Inflammatory macrophage treated with lipopolysaccharide for 4 hours (primary cell): ENCODE measurements around the gene PLS3.
"Not testable (repeated sequence)": the region's sequence is repeated elsewhere in the genome, so short reads cannot be mapped to it uniquely, and the experiment has no call there.

Experiments
- DNase-seq: peaks from one replicate; pipeline ENCODE4 v3.0.0-alpha.2; 2020

Gene PLS3

DNA sequence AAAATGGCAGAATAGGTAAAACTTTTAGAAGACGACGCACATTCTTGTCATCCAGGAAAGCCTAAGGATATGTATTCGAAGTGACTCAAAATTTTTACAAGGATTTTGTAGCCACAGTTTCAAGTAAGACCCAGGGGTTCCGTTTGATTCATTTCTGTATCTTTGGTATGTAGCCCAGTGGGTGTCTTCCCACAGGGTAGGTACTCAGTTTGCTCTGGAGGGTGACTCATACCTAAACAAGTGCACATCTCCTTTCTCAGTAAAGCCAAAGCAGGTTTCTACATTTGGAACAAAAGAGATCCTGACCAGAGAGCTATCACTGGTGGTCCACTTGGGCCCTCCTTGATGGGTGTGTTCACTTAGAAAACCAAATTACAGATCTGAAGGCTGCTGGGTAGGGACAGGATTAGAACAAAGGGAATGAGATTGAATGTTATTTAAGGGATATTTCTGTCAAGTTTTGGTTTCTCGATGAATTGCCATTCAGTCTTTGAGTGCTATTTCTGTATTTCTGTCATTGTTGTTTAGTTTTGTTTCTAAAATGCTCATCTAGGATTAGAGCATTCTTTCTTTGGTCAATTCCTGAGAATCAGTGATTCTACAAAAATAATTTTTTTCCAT, 56.1 kb downstream of the PLS3 start:
- no peak for DNase-seq

GRCh38 chrX:115622534-115622933, 61.6 kb downstream of the PLS3 start:
- no peak for DNase-seq

DNA sequence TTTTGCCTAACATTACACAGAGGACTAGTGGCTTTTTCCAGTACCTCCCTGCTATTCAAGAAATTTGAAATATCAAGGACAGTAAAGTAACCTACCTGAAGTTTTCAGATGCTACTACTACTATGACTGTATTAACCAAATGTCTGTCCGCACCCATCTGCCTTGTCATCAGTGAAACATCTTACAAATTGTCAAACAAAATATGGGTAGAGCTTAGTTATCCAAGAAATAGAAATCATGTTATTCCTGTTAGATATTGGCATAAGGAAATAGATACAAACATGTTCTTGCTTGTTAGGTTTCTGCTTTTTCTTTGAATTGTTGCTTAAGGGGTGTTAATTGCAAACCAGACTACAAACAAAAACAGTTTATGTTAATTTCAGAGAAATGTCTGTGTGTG, 63.9 kb downstream of the PLS3 start:
- no peak for DNase-seq

DNA sequence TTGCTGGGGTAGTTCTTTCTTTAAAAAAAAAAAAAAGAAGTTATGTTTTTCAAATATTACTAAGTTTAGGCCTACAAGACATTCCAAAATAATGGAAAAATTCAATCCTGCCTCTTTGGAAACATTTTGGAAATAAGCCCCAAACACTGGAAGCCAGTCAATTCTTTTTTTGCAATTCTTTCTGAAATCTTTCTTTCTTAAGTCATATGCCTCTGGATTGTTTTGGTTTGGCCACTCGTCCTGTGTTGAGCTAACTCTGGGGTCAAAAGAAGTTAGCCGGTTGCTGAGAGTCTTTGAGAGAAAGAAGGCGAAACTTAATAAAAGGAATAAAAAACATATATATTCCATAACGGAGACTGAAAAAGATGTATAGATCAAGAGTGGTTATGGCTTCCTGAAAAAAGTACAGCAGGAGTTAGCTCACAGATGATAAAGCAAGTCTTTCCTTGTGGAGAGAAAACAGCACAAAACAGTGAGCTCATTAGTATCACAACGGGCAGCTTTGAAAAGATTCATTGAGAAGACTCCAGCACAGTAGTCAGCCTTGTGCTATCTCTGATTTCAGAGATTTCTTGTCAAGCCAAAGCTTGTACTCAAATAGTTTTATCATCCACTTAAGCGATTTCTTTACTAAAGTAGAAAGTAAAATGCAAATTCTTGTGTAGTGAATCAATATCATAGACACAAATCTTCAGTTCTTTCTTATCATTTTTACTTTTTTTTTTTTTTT, 64.8 kb downstream of the PLS3 start:
- DNase-seq, result no peak

DNA sequence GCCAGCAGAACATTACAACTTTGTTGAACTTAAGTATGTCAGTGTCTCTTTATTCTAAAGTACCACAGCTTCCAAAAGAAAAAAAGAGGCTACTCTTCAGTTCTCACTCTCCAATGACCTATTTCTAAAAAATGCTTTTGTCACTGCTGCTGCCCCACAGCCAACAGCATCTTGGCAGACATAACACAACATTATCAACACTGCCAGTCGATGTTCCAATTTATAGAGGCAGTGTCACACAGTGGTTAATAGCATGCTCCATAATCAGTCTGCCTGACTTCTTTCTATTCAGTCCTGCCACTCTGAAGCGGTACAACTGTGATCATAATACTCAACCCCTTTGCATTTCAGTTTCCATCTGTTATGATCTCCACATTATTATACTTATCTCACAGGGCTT, 69.2 kb downstream of the PLS3 start:
- no peak for DNase-seq

- no peak for DNase-seq
Observed at GRCh38 chrX:115632455-115632854, 71.5 kb downstream of the PLS3 start.

DNA sequence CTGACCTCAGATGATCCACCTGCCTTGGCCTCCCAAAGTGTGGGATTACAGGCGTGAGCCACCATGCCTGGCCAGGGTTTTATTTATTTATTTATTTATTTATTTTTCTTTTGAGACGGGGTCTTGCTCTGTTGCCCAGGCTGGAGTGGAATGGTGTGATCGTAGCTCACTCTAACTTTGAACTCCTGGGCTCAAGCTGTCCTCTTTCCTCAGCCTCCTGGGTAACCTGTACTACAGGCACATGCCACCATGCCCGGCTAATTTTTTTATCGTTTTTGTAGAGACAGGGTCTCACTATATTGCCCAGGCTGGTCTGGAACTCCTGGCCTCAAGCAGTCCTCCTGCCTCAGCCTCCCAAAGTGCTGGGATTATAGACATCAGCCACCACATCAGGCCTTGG, 72.4 kb downstream of the PLS3 start:
- DNase-seq, result not testable (repeated sequence)

GRCh38 chrX:115639334-115639880, 78.4 kb downstream of the PLS3 start:
- DNase-seq, result no peak

DNA sequence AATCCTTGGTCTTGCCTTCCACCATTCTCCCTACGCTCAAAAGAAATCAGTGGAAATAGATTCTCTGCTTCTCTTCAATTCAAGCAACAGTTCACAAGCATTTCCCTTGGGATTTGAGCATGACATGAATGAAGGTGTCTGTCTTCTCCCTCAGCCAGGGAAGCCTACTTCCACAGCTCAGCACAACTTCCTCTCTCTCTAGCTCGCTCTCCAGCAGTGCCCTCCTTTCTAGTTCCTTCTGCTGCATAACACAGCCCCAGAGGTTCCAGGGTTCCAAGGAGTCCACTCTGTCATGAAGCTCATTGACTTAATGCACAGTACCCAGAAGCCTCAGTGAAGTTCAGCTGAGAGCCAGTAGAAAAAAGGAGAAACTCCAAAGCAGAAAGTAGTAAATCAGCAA, 81.3 kb downstream of the PLS3 start:
- DNase-seq, result peak; percentile 7

GRCh38 chrX:115642895-115643530, 82.0 kb downstream of the PLS3 start:
- peak; percentile 70 for DNase-seq

- not testable (repeated sequence) for DNase-seq
Observed at GRCh38 chrX:115644397-115644796, 83.4 kb downstream of the PLS3 start.

DNA sequence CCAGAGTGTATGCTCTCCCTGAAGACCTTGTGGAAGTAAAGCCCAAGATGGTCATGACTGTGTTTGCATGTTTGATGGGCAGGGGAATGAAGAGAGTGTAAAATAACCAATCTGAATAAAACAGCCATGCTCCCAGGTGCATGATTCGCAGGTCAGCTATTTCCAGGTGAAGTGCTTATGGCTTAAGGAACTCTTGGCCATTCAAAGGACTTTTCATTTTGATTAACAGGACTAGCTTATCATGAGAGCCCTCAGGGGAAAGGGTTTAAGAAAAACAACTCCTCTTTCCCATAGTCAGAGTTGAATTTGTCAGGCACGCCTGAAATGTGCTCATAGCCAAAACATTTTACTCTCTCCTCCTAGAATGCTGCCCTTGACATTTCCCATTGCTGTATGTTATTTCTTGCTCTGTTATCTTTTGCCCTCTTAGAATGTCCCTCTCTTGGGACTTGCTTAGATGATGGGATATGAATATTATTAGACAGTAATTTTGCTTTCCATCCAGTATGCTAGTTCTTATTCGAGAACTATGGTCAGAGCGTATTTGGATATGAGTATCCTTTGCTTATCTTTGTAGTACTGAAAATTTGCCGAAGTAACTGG, 88.6 kb downstream of the PLS3 start:
- DNase-seq, result no peak

DNA sequence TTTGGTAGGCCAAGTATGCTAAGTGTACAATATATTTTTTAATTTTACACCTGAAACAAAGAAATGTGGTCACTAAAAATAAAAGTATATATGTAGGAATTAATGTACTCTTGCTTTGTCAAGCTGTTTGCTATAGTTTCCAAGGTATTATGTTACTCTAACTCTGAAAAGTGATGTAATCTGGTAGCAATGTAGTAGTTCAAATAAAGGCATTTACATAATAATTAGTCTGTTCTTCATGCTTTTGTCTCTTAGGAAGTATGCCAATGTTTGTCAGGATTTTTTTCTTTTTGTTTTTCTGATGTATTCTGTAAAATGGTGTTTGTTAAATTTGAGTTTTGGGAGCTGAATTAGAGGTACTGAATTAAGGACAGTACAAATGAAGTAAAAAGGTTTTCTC, 89.5 kb downstream of the PLS3 start:
- no peak for DNase-seq

DNA sequence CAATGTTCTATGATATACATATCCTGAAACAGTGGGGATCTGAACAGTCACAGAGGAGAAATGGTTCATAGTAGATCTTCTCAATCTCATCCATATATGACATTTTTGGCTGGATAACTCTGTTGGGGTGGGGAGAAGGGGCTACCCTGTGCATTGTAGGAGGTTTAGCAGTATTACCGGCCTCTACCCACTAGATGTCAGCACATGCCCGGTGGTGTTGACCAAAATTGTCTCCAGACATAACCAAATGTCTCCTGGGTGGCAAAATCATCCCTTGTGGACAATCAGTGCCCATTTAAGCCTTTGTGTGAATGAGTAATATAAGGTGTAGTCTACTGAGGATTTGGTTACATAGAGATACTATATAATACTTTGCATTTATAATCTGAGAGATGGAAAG, 89.9 kb downstream of the PLS3 start:
- peak; percentile 4 for DNase-seq

GRCh38 chrX:115652221-115652620, 91.2 kb downstream of the PLS3 start:
- DNase-seq, result no peak

DNA sequence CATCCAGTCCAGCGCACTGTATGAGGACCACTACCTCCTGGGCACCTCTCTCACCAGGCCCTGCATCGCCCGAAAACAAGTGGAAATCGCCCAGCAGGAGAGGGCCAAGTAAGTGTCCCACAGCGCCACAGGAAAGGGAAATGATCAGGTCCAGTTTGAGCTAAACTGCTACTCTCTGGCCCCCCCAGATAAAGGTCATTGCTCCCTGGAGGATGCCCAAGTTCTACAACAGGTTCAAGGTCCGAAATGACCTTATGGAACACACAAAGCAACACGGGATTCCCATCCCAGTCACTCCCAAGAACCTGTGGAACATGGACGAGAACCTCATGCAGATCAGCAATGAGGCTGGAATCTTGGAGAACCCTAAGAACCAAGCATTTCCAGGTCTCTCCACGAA, 104.1 kb downstream of the PLS3 start:
- DNase-seq, result no peak

GRCh38 chrX:115679460-115679859, 118.5 kb downstream of the PLS3 start:
- DNase-seq, result no peak

- no peak for DNase-seq
Observed at GRCh38 chrX:115687595-115687994, 126.6 kb downstream of the PLS3 start.

- DNase-seq, result no peak
Observed at GRCh38 chrX:115689931-115690330, 129.0 kb downstream of the PLS3 start.

DNA sequence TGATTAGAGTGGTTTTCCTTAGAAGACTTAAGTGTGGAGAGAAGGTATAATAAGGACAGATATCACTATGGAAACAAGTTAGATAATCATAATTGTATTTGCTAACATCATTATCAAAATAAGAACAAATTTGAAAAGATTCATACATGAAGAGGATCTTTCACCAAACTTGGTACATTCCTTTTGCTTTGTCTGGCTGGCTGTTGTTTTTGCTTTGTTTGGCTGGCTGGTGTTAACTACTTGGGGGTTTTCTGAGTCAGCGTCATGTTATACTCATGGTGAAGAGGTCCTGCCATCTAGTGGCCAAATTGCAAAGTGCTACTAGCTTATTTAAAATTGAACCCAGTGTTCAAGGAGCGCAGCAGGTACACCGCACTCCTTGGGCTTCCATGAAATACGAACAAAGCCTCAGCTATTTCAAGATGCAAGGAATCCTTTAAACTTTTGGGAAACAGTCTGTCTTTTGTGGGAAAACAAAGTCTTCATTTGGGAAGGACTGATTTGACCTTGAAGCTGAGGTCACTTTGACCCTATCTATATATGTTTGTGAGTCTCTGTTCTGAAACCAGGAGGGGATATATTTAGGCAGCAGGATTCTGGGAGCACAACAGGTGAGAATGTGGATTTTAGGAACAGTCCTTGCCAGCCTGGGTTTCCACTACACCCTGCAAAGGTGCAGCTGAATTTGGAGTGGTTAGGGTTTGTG, 129.7 kb downstream of the PLS3 start:
- DNase-seq, result peak; percentile 28

GRCh38 chrX:115693476-115693875, 132.5 kb downstream of the PLS3 start:
- no peak for DNase-seq

DNA sequence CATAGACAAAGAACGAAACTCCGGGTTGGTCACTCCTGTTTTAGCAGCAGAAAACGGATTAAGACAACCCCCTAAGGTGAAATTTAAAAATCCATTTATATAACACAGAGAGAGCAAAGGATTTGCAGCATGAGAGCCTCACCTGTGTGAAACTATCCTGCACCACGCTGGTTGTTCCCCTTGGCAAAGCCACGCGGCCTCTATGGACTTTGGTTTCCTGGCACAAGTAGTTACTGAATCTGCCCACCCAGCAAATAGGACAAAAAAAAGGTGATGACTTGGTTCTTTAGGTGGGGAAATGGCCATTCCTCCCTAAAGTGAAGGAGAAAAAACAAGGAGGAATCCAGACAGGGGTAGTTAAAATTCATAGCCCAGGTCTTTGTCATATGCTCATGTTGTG, 133.1 kb downstream of the PLS3 start:
- no peak for DNase-seq

- no peak for DNase-seq
Observed at GRCh38 chrX:115696039-115696438, 135.1 kb downstream of the PLS3 start.
